GM21447 (cell line): ENCODE data around the gene MPRIP.

Experiments used
- ATAC-seq: cut with Tn5 transposase; IDR thresholded peaks from one replicate; pipeline ENCODE4 v1.9.1; 2021; ENCODE audit not compliant: unreplicated experiment

Gene MPRIP

DNA sequence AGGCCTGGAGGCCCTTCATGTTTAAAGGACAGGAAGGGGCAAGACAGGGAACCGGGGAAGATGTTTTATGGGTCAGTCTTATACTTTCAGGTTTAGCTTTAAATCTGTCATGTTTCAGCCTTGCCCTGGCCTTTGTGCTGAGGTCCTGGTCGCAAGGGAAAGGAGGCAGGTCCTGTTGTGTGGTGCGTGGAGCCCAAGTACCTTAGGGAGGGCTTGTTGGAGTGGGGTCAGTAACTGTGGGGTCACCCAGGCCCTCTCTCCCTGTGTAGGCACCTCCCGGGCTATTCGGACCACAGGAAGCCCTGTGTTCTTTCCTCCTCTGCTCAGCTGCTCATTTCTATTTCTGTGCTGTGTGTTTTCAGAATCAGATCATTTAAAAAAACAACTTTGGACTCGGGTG is 42.7 kb downstream of the MPRIP start:
- ATAC-seq: no peak

DNA sequence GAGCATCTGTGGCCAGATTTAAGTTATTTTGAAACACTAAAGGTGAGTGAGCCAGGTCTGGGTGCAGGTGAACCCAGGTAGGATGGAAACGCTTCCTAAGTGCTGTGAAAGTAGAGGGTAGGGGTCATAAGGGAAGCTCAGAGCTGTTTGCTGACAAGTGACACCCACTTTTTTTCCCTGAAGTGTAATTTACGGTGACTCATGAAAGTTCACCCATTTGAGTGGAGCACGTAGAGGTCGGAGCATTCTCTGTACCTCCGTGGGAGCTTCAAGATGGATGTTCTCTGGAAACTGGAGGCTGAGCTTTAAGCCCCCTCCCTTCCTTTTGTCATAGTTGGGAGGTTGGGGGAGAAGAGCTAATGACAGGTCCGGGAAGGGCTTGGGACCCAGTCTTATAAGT is 44.3 kb downstream of the MPRIP start:
- ATAC-seq: no peak

- no peak for ATAC-seq
These were observed 45.3 kb downstream of the MPRIP start for GRCh38 chr17:17087424-17088015.

- no peak for ATAC-seq
These were observed 45.8 kb downstream of the MPRIP start for GRCh38 chr17:17088086-17088485.

GRCh38 chr17:17088541-17089525 is 46.6 kb downstream of the MPRIP start:
- ATAC-seq: no peak

- no peak for ATAC-seq
These were observed 47.8 kb downstream of the MPRIP start for GRCh38 chr17:17089796-17090641.

DNA sequence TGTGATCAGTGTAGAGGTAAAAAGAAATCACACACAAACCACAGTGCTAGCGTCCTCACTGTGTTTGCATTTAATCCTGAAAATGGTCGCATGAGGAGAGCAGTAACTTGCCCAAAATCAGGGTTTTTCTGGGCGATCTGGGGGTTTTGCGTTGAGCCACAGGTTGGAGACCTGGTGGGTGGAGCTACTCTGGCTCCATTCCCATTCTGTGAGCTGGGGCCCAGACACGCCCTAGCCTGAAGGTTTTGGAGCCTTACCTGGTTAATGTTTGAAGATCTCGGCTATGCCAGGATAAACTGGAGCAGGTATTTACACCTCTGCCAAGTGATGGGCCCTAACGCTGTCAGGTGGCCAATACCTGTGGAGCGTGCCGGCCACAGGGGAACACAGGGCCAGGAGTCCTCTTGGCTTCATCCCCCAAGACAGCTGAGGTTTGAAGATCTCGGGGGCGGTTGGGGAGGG is 48.4 kb downstream of the MPRIP start:
- no peak for ATAC-seq

DNA sequence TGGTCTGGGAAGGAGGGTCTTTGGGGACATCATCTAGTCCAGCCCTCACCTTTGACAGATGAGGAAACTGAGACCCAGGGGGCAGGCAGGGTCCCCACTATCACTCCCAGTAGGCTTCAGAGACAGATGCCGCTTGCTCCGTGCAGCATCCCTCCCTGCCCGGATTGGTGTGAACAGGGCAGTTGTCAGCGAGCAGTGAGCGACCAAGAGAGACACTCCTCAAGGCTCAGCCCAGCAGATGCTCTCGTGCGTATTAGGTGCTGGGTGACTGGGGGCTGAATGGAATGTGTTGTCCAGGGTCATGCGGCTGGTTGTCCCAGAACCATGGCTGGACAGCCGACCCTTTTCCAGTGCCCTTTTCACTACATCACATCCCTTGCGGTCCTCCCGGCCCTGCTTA is 49.0 kb downstream of the MPRIP start:
- ATAC-seq: no peak

DNA sequence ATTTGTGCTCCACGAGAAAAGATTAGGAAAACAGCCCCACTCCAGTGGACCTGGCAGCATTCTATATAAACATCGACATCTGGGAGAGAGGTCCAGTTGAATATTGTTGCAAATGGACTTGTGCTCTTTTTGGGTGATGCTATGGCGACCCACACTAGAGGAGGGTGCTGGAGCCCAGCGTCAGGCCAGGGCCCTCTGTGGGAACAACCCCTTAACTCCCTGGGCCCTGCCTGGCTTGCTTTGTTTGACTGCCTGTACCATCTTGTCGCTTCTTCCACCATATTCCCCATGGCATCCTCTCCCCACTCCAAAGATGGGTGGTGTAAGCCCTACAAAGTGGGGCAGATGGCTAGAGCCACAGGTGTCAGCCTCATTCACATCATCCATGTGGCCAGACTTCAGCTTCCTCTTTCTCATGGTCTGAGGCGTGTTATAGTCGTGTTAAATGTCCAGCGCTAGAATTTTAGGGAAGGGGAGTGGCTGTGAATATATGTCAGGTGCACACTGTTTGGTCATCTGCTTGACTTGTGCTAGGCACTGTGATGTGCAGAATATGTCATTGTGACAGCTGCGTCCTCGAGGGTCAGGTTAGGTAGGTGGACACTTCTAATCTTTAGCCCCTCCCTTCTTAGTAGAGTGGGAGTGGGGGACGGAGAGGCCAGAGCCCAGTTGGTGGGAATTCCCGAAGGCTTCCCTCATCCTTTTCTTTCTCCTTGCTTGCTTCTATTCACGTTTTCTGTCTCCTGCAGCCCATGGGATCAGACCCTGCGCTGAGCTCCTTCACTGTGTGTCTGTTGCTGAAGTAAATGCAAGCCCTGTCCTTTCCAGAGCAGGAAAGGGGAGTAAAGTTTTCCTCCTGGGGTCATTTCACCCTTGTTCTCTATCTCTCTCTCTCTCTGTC is 49.8 kb downstream of the MPRIP start:
- no peak for ATAC-seq

DNA sequence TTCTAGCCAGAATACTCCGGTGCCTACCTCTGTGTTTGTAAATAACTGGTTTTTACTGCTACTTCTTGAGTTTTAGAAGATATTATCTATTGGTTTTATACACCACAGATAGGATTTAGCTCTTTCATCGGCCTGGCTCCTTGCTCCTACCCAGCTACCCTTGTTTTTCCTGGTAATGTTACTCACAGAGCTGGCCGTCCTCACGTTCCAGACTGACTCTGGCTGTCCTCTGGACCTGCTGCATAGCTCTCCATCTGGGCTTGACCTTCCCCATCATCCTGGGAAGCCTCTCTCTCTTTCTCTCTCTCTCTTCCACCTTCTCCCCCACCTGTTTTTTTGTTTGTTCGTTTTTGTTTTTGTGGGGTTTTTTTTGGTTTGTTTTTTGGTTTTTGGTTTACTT is 51.5 kb downstream of the MPRIP start:
- no peak for ATAC-seq

DNA sequence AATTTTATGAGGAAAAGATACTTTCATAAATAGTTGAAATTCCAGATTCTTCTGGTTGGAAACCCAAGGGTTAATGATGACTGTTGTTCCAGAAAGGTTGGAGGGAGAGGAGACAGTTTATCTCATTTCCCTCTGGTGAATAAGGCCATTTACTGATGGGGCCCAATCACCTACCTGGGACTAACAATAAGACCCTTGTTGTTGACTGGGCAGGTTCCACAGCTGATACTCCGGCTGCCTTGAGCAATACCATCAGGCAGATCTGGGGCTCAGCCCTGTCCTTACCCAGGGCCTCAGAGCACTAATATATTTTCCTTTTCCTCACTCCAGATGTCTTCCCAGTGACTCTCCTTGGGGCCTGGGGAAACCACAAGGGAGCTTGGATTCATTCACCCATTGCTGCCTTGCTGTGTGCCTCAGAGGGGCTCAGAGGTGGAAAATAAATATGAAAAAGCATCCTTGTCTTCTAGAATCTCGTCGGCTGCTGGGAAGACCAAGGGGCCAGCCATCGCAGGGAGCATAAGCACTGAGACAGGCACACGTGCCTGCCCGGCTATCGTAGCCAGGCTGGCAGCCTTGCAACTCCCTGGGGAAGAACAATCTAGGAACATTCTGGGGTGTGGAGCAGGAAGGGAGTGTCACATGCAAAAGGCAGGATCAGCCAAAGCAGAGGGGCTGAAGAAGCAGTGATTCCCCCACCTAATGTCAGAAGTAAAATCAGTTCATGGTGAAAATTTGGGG is 54.4 kb downstream of the MPRIP start:
- ATAC-seq: no peak

- no peak for ATAC-seq
These were observed 55.6 kb downstream of the MPRIP start for GRCh38 chr17:17097763-17098345.

- ATAC-seq: no peak
These were observed 56.4 kb downstream of the MPRIP start for GRCh38 chr17:17098551-17099179.

- no peak for ATAC-seq
These were observed 59.9 kb downstream of the MPRIP start for GRCh38 chr17:17102176-17102575.

GRCh38 chr17:17103160-17103559 is 60.9 kb downstream of the MPRIP start:
- ATAC-seq: no peak

DNA sequence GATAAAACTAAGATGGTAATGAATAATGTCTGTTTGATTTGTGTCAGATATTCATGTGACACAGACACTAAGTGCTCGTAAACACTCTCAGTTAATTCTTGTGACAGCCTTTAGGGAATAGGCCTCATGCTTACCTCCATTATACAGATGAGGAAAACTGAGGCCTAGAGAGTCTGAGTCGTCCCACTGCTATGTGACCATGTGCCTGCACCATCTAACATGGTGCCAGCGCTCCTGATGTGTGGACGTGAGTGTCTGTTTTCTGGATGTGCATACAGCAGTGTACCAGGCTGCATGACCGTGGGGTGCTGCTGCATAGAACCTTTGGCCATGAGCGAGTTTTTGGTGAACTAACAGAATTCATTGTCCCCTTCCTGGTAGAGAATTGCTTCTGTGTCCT is 61.8 kb downstream of the MPRIP start:
- ATAC-seq: no peak

GRCh38 chr17:17104494-17104893 is 62.2 kb downstream of the MPRIP start:
- ATAC-seq: no peak

- ATAC-seq: no peak
These were observed 63.7 kb downstream of the MPRIP start for GRCh38 chr17:17105976-17106375.

GRCh38 chr17:17106756-17107155 is 64.5 kb downstream of the MPRIP start:
- ATAC-seq: no peak
